Central memory CD8-positive, alpha-beta T cell (primary cell): Measurements from ENCODE around the gene ULK3.

Source experiments
- ATAC-seq: fragments of 150-1000 bp; cut with Tn5 transposase; replicated peaks from 2 replicates; pipeline ENCODE4 v1.10.0; 2022; ENCODE audit warnings: mild to moderate bottlenecking, moderate FRiP score, moderate number of reproducible peaks; ENCODE audit not compliant: poor library complexity, severe bottlenecking; ENCODE audit errors: extremely low read depth
- DNase-seq, 2 donors: peaks; one replicate each; pipeline ENCODE4 v3.0.0; 2021; ENCODE audit warnings: low spot score in 2 of 2
- H3K27ac Mint-ChIP-seq: one replicate; pipeline ENCODE4 v1.8.0; 2022; ENCODE audit warnings: low read depth, mild to moderate bottlenecking, moderate library complexity, mixed read lengths
- H3K27me3 Mint-ChIP-seq: one replicate; pipeline ENCODE4 v1.8.0; 2022; ENCODE audit warnings: mixed read lengths
- H3K36me3 Mint-ChIP-seq: one replicate; pipeline ENCODE4 v1.8.0; 2022; ENCODE audit warnings: mild to moderate bottlenecking, moderate library complexity, mixed read lengths; ENCODE audit not compliant: insufficient read depth
- H3K4me1 Mint-ChIP-seq: one replicate; pipeline ENCODE4 v1.8.0; 2022; ENCODE audit warnings: mixed read lengths
- H3K4me3 Mint-ChIP-seq: one replicate; pipeline ENCODE4 v1.8.0; 2022; ENCODE audit warnings: mild to moderate bottlenecking, moderate library complexity, mixed read lengths
- H3K9me3 Mint-ChIP-seq: one replicate; pipeline ENCODE4 v1.8.0; 2022; ENCODE audit warnings: mixed read lengths

The ULK3 gene

GRCh38 chr15:74833376-74834107 is 9.4 kb downstream of the ULK3 start:
- Mint-ChIP-seq H3K4me3 (no peak overlapping the region), H3K27ac (no peak overlapping the region), H3K36me3 (peaks cover 3% of the 10 kb centered on the region), H3K27me3 (peaks cover 5% of the 10 kb centered on the region), H3K9me3 (no peaks in the 10 kb centered on the region), H3K4me1 (peaks cover 4% of the 10 kb centered on the region)
- DNase-seq (no peak), ATAC-seq (no peak)

- peaks cover 4% of the 10 kb centered on the region for H3K4me1 Mint-ChIP-seq
- no peak overlapping the region for H3K27ac Mint-ChIP-seq
- no peak for ATAC-seq
Observed at GRCh38 chr15:74832826-74833225, 10.1 kb downstream of the ULK3 start.

DNA sequence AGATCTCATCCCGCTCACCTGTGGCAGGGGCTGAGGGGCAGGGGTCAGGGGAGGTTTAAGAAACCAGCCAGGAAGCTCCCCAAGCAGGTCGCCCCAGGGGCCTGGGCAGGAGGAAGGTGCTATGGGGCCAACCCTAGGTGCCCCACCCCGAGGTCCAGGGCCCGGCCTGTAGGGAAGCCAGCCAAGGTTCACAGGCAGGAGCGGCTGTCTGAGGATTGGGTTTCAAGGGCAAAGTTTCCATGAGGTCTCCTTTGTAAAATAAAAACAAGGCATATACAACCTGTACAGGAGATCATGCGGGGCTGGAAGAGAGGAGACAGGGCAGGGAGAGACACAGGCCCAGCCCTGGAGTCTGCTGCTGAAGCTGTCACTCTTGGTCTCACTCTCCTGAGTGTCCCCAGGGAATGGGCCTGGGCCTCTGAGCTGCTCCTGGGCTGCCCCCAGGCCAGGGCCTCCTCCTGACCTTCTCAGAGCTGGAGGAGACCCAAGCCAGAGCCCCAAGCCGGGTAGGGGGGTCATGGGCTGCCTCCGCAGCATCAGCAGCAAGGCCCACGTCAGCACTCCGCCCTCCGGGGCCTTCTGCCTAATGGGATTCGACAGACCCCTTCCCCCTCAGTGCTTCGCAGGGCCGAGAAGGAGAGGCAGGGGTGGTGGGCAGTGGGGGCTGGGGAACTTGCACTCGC is 11.0 kb downstream of the ULK3 start:
- Mint-ChIP-seq H3K36me3 (peaks cover 3% of the 10 kb centered on the region), H3K4me3 (no peak overlapping the region), H3K27ac (no peak overlapping the region), H3K4me1 (peaks cover 4% of the 10 kb centered on the region), H3K27me3 (peaks cover 21% of the 10 kb centered on the region), H3K9me3 (no peaks in the 10 kb centered on the region)
- DNase-seq (no peak), ATAC-seq (no peak)

More at GRCh38 chr15:74832826-74833225, 10.1 kb downstream of the ULK3 start:
- no peak for DNase-seq
- Mint-ChIP-seq H3K4me3 (no peak overlapping the region), H3K9me3 (no peaks in the 10 kb centered on the region), H3K36me3 (peaks cover 3% of the 10 kb centered on the region), H3K27me3 (peaks cover 12% of the 10 kb centered on the region)

DNA sequence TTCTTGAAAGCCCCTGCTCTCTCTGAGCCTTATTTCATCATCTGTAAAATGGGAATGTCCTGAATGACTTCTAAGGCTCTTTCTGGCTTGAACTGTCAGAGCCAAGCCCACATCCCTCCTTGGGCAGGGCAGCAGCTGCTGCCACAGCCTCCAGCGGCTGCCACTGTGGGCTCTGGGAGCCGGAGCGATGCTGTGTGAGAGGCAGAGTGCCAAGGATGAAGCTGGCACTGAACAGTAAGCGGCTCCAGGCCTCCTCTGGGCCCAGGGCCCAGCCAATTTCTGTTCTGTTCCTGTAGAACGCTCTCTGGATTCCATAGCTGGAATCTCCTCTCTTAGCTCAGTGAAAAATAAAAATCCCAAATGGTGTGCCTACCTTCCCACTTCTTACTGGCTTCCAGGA is 12.1 kb downstream of the ULK3 start:
- Mint-ChIP-seq H3K4me1 (peaks cover 9% of the 10 kb centered on the region), H3K4me3 (no peak overlapping the region), H3K27ac (no peak overlapping the region), H3K9me3 (no peaks in the 10 kb centered on the region), H3K36me3 (peaks cover 2% of the 10 kb centered on the region), H3K27me3 (peaks cover 30% of the 10 kb centered on the region)
- no peak for DNase-seq
- no peak for ATAC-seq

DNA sequence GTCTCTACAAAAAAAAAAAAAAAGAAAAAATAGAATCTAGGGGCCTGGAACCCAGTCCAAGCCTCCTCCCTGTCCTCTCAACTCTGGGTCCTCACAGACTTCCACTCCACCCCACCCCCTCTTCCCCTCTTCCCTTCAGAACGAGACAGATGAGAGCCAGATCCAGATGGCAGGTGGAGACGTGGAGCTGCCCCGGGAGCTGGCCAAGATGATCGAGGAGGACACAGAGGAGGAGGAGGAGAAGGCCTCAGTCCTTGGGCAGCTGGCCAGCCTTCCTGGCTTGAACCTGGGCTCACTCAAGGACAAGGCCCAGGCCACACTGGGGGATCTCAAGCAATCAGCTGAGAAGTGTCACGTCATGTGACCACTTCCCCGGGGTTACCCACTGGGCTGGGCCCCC is 13.0 kb downstream of the ULK3 start:
- H3K4me3 Mint-ChIP-seq: no peak overlapping the region

DNA sequence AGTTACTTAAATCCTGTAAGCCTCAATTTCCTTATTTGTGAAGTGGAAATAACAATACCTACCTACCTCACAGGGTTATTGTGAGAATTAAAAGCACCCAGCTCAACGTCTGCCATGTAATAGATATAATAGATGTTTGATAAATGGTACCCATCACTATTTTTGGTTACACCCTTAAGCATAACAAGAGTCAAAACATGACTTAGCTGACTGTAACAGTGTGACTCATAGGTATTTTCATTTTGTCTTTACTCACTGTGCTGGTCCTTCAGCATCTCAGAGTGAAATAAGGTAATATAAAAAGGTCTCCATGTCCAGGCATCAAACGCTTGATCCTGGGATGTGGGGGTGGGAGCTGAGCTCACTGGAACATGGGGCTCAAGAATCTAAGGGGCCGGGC is 13.5 kb downstream of the ULK3 start:
- Mint-ChIP-seq H3K36me3 (no peaks in the 10 kb centered on the region), H3K27ac (no peak overlapping the region), H3K4me1 (peaks cover 5% of the 10 kb centered on the region), H3K9me3 (no peaks in the 10 kb centered on the region), H3K27me3 (peaks cover 30% of the 10 kb centered on the region), H3K4me3 (no peak overlapping the region)
- no peak for DNase-seq
- no peak for ATAC-seq

More for the DNA sequence above, 13.0 kb downstream of the ULK3 start:
- H3K27ac Mint-ChIP-seq: no peak overlapping the region
- H3K4me1 Mint-ChIP-seq: peaks cover 6% of the 10 kb centered on the region
- no peaks in the 10 kb centered on the region for H3K9me3 Mint-ChIP-seq
- ATAC-seq: no peak
- H3K27me3 Mint-ChIP-seq: peaks cover 30% of the 10 kb centered on the region
- no peaks in the 10 kb centered on the region for H3K36me3 Mint-ChIP-seq
- no peak for DNase-seq

- H3K4me1 Mint-ChIP-seq: peaks cover 5% of the 10 kb centered on the region
- H3K4me3 Mint-ChIP-seq: no peak overlapping the region
- H3K36me3 Mint-ChIP-seq: no peaks in the 10 kb centered on the region
- DNase-seq (no peak), ATAC-seq (no peak)
- H3K27ac Mint-ChIP-seq: no peak overlapping the region
- H3K27me3 Mint-ChIP-seq: peaks cover 30% of the 10 kb centered on the region
- H3K9me3 Mint-ChIP-seq: no peaks in the 10 kb centered on the region
Observed at GRCh38 chr15:74828835-74829234, 14.1 kb downstream of the ULK3 start.

- Mint-ChIP-seq H3K27me3 (peaks cover 30% of the 10 kb centered on the region), H3K36me3 (no peaks in the 10 kb centered on the region), H3K4me1 (peaks cover 5% of the 10 kb centered on the region), H3K9me3 (no peaks in the 10 kb centered on the region), H3K27ac (no peak overlapping the region), H3K4me3 (no peak overlapping the region)
- ATAC-seq (no peak), DNase-seq (no peak)
Observed at GRCh38 chr15:74827614-74828013, 15.3 kb downstream of the ULK3 start.

DNA sequence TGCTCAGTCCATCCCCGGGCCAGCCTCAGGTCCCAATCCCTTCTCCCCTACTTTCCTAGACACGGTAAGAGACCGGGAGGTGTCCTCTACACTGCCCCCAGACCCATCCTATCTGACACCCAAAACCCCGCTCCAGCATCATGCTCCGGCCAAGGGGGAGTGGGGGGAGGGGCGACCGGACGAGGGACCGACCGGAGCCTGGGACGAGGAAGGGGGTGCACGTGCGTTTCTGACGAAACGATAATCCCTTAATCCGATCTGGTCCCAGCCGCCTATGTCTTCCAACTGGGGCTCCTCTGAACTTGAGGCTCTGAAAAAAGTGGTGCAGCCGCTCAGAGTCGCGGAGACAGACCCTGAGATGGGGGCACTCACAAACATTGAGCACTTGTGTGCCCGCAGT is 16.0 kb downstream of the ULK3 start:
- Mint-ChIP-seq H3K27me3 (peaks cover 30% of the 10 kb centered on the region), H3K4me3 (no peak overlapping the region), H3K36me3 (no peaks in the 10 kb centered on the region), H3K4me1 (peaks cover 5% of the 10 kb centered on the region), H3K27ac (no peak overlapping the region), H3K9me3 (no peaks in the 10 kb centered on the region)
- ATAC-seq (no peak), DNase-seq (no peak)

- Mint-ChIP-seq H3K27me3 (peaks cover 30% of the 10 kb centered on the region), H3K4me1 (peaks cover 5% of the 10 kb centered on the region), H3K27ac (no peak within 1 kb of the TSS), H3K9me3 (no peaks in the 10 kb centered on the region), H3K36me3 (no peaks in the 10 kb centered on the region), H3K4me3 (no peak within 1 kb of the TSS)
- ATAC-seq: peak; percentile 40
- no peak for DNase-seq
Observed at GRCh38 chr15:74826364-74826819, 16.6 kb downstream of the ULK3 start, which contains the start of gene CPLX3. Gene CPLX3, plus strand, starts transcription at chr15:74826627. Its CDS starts 77 bp downstream, at chr15:74826704.

DNA sequence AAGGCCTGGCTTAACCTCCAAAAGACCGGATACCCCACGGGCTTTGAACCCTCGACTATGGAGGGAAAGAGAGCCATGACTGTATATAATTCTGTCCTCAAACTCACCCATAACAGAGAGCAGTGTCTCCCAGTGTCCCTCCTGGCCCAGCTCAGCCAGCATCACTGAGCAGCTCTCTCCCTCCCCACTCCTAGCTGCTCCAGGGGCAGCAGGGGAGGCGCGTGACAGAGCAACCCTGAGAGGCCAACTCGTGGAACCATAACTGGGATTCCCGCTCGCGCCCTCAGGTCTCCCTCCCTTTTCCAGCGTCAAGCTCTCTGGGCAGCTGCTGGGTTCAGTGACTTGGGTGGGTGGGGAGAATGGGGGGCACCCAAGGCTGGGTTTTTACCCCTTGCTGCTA is 17.1 kb downstream of the ULK3 start:
- no peaks in the 10 kb centered on the region for H3K9me3 Mint-ChIP-seq
- no peaks in the 10 kb centered on the region for H3K36me3 Mint-ChIP-seq
- H3K4me3 Mint-ChIP-seq: no peak overlapping the region
- no peak for ATAC-seq
- no peak for DNase-seq
- no peak overlapping the region for H3K27ac Mint-ChIP-seq
- peaks cover 30% of the 10 kb centered on the region for H3K27me3 Mint-ChIP-seq
- peaks cover 5% of the 10 kb centered on the region for H3K4me1 Mint-ChIP-seq

GRCh38 chr15:74824976-74825375 is 18.0 kb downstream of the ULK3 start:
- Mint-ChIP-seq H3K4me3 (no peak overlapping the region), H3K4me1 (peaks cover 5% of the 10 kb centered on the region), H3K36me3 (no peaks in the 10 kb centered on the region), H3K9me3 (no peaks in the 10 kb centered on the region), H3K27ac (no peak overlapping the region), H3K27me3 (peaks cover 30% of the 10 kb centered on the region)
- ATAC-seq: no peak
- DNase-seq: no peak

GRCh38 chr15:74823324-74823723 is 19.6 kb downstream of the ULK3 start:
- Mint-ChIP-seq H3K36me3 (no peaks in the 10 kb centered on the region), H3K27ac (no peak overlapping the region), H3K4me1 (peaks cover 5% of the 10 kb centered on the region), H3K4me3 (no peak overlapping the region), H3K27me3 (peaks cover 23% of the 10 kb centered on the region), H3K9me3 (no peaks in the 10 kb centered on the region)
- ATAC-seq (no peak), DNase-seq (no peak)
